Ovary (tissue), 3 donors: ENCODE data around the gene PPP1R13B.

ENCODE experiments used
- CTCF ChIP-seq, 3 donors: fragments of 450-650 bp in 2 of 3; fragments of 200-600 bp in 1 of 3; IDR thresholded peaks; one replicate each; pipeline versions ENCODE4 v1.5.1 to v1.8.0; 2016 to 2022; ENCODE audit warnings: antibody characterized with exemption in 3 of 3, mild to moderate bottlenecking in 1 of 3
- POLR2A ChIP-seq: fragments of 450-650 bp; IDR thresholded peaks from one replicate; pipeline ENCODE4 v1.6.1; 2017; ENCODE audit warnings: antibody characterized with exemption, mild to moderate bottlenecking, moderate library complexity
- donor health status: DM: no; HTN: no; CAD: no.

- no peak for TF ChIP-seq CTCF (IDR thresholded peaks at IDR 0.05)
- TF ChIP-seq POLR2A = no peak
Measured at GRCh38 chr14:103713304-103714062, 133.9 kb downstream of the PPP1R13B start.
